ENCODE measurements around the gene PRELID2.
"Not testable (repeated sequence)": the region's sequence is repeated elsewhere in the genome, so short reads cannot be mapped to it uniquely, and the experiment has no call there.

The PRELID2 gene

DNA sequence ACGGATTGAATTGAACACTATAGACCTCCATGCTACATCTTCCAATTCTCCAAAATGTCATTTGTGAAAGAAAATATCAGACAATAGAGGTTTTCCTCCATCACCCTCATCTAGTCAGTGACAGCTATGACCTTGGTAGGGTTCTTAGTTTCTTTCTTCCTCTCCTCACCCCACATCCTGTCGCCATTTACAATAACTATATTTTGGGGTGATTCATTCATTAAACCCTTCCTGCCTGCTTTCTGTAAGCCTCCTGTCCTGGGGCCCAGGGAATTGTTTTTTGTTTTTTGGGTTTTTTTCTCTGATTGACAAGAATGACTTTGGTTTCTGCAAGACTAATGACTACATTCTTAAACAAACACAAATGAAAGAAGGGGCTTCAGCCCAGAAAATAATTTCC is 82.6 kb downstream of the PRELID2 start:
- peak in 1 of 2 donors; percentile 67 for DNase-seq (ENCODE audit: low read depth in 2 of 2)
- TF ChIP-seq, protein P1, sequence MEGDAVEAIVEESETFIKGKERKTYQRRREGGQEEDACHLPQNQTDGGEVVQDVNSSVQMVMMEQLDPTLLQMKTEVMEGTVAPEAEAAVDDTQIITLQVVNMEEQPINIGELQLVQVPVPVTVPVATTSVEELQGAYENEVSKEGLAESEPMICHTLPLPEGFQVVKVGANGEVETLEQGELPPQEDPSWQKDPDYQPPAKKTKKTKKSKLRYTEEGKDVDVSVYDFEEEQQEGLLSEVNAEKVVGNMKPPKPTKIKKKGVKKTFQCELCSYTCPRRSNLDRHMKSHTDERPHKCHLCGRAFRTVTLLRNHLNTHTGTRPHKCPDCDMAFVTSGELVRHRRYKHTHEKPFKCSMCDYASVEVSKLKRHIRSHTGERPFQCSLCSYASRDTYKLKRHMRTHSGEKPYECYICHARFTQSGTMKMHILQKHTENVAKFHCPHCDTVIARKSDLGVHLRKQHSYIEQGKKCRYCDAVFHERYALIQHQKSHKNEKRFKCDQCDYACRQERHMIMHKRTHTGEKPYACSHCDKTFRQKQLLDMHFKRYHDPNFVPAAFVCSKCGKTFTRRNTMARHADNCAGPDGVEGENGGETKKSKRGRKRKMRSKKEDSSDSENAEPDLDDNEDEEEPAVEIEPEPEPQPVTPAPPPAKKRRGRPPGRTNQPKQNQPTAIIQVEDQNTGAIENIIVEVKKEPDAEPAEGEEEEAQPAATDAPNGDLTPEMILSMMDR (IDR thresholded peaks at IDR 0.05; ENCODE audit: low read depth, low read length), result no peak
- no peak overlapping the region for H3K4me3 ChIP-seq (replicated peaks in 1 of 2; ENCODE audit: low read depth in 2 of 2, low read length in 2 of 2)

DNA sequence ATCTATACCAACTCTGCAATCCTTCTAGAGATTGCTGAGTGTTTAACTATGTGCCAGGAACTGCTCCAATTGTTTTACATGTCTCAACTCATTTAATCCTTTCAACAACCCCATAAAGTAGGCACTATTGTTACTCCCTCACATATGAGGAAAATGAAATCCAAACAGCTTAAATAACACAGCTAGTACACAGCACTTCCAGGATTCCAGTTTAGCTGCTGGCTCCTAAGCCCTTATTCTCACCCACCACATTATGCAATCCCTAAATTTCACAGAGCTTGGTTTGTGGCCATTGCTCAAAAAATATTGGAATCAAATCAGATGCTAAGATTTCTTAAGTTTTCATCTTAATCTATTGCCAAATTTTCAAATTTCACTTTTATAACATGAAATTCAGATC is 84.9 kb downstream of the PRELID2 start:
- peak; percentile 54 to 64 for DNase-seq (ENCODE audit: low read depth in 2 of 2)
- H3K4me3 ChIP-seq (replicated peaks in 1 of 2; ENCODE audit: low read depth in 2 of 2, low read length in 2 of 2), result no peak overlapping the region
- TF ChIP-seq, protein P1 (IDR thresholded peaks at IDR 0.05; ENCODE audit: low read depth, low read length), result no peak

DNA sequence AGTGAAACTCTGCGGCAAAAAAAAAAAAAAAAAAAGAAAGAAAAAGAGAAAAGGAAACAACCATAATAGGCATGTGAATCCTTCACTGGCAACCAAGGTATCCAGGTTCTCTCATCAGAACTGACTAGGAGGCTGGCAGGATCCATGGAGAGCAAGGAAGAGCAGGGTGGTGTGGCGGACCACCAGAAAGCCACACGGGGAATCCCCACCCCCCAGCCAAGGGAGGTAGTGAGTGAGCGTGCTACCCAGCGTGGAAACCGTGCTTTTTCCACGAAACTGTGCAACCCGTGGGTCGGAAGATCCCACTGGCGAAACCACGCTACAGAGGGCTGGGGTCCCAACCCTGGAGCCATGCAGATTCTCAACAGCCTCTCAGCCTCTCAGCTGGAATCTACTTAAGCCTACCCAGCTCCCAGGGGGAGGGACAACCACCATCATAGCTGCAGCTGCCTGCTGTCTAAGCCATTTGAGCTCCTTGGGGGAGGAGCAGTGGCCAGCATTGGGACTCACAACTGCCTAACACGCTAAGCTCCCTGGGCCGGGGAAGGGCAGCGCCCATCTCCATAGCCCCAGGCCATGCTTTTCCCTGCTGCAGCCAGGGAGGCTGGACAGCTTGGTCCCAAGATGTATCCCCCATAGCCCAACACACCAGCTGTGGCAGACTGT is 91.6 kb downstream of the PRELID2 start:
- no peak overlapping the region for H3K4me3 ChIP-seq (replicated peaks in 1 of 2; ENCODE audit: low read depth in 2 of 2, low read length in 2 of 2)
- no peak for DNase-seq (ENCODE audit: low read depth in 2 of 2)
- TF ChIP-seq, protein P1 (IDR thresholded peaks at IDR 0.05; ENCODE audit: low read depth, low read length), result no peak

DNA sequence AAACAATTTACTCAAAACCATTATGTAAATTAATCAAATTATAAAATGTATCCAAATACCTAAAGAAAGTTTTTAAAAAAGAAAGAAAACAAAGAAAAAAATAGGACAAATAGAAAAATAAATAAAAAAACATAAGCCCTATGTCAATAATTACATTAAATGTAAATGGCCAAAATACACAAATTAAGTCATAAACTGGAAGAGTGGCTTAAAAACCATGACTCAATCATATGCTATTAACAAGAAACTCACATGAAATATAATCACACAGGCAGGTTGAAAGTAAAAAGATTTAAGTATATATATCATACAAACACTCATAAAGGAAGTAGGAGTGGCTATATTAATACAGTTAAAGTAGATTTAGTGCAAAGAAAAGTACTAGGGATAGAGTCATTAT is 95.3 kb downstream of the PRELID2 start:
- no peak overlapping the region for H3K4me3 ChIP-seq (replicated peaks in 1 of 2; ENCODE audit: low read depth in 2 of 2, low read length in 2 of 2)
- no peak for DNase-seq (ENCODE audit: low read depth in 2 of 2)
- TF ChIP-seq, protein P1 (IDR thresholded peaks at IDR 0.05; ENCODE audit: low read depth, low read length), result no peak

GRCh38 chr5:145738227-145738626 is 96.9 kb downstream of the PRELID2 start:
- TF ChIP-seq, protein P1 (IDR thresholded peaks at IDR 0.05; ENCODE audit: low read depth, low read length), result no peak
- no peak for DNase-seq (ENCODE audit: low read depth in 2 of 2)
- no peak overlapping the region for H3K4me3 ChIP-seq (replicated peaks in 1 of 2; ENCODE audit: low read depth in 2 of 2, low read length in 2 of 2)

GRCh38 chr5:145737578-145737977 is 97.6 kb downstream of the PRELID2 start:
- H3K4me3 ChIP-seq (replicated peaks in 1 of 2; ENCODE audit: low read depth in 2 of 2, low read length in 2 of 2), result no peak overlapping the region
- TF ChIP-seq, protein P1 (IDR thresholded peaks at IDR 0.05; ENCODE audit: low read depth, low read length), result no peak
- DNase-seq (ENCODE audit: low read depth in 2 of 2), result no peak

- not testable (repeated sequence) for H3K4me3 ChIP-seq (replicated peaks in 1 of 2; ENCODE audit: low read depth in 2 of 2, low read length in 2 of 2); DNase-seq (ENCODE audit: low read depth in 2 of 2)
These were observed 105.2 kb downstream of the PRELID2 start for GRCh38 chr5:145729956-145730355.
